Sigmoid colon (tissue), 4 donors: ENCODE results near the gene TUG1.

Source experiments
- EP300 ChIP-seq, 4 donors: sonication (generic); formaldehyde crosslinking; IDR thresholded peaks; one replicate each; pipeline ENCODE4 v1.6.1; 2017; ENCODE audit warnings: antibody characterized with exemption in 4 of 4
- POLR2A ChIP-seq, 2 donors: fragments of 450-650 bp; IDR thresholded peaks; one replicate each; pipeline ENCODE4 v1.6.1; 2016; ENCODE audit warnings: antibody characterized with exemption in 2 of 2, mild to moderate bottlenecking in 2 of 2, moderate library complexity in 2 of 2
- POLR2AphosphoS5 ChIP-seq, 4 donors: sonication (generic); formaldehyde crosslinking; IDR thresholded peaks; one replicate each; pipeline ENCODE4 v1.6.1; 2017; ENCODE audit warnings: antibody characterized with exemption in 4 of 4
- TF ChIP-seq, protein P1 (sequence below), 4 experiments: fragments of 450-650 bp in 3 of 4; fragments of 200-600 bp in 1 of 4; IDR thresholded peaks; one replicate each; pipeline ENCODE4 v1.5.1; 2016 to 2019; ENCODE audit warnings: antibody characterized with exemption in 4 of 4, mild to moderate bottlenecking in 3 of 4, moderate library complexity in 2 of 4

DNA sequence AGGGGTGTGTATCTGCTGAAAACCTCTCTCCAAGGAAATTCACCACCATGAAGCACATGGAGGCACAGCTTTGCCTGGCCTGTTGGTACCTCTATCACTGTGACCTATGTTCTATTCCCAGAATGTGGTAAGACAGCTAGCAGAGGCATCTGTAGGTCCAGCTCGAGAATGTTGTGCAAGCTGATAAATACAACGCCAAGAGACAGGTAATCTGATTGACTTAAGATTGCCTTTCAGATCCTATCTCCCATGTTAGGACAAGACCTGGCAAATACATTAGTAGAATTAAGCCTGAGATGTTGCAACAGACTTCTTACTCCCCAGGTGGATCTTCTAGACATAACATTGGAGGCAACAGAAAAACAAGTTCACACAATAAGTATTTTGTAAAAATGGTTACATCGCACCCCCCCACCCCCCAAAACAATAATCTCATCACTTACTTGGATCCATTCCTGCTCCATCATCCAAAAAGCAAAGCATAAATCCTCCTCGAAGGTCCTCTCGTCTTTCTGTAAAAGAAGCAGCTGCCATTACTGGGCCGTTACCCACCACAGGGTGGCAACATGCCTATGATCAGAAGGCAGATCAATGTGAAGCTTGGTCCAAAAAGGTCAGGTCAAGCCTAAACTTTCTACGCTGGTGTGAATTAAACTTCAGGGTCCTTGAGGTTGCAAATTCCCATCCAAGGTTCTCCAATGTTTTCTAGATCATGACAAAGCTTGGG lies 19.0 kb upstream of the TUG1 start:
- TF ChIP-seq, protein P1, sequence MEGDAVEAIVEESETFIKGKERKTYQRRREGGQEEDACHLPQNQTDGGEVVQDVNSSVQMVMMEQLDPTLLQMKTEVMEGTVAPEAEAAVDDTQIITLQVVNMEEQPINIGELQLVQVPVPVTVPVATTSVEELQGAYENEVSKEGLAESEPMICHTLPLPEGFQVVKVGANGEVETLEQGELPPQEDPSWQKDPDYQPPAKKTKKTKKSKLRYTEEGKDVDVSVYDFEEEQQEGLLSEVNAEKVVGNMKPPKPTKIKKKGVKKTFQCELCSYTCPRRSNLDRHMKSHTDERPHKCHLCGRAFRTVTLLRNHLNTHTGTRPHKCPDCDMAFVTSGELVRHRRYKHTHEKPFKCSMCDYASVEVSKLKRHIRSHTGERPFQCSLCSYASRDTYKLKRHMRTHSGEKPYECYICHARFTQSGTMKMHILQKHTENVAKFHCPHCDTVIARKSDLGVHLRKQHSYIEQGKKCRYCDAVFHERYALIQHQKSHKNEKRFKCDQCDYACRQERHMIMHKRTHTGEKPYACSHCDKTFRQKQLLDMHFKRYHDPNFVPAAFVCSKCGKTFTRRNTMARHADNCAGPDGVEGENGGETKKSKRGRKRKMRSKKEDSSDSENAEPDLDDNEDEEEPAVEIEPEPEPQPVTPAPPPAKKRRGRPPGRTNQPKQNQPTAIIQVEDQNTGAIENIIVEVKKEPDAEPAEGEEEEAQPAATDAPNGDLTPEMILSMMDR (IDR thresholded peaks at IDR 0.05) = no peak
- no peak for TF ChIP-seq POLR2A (IDR thresholded peaks at IDR 0.05)
- TF ChIP-seq EP300 (IDR thresholded peaks at IDR 0.05) = no peak
- no peak for TF ChIP-seq POLR2AphosphoS5 (IDR thresholded peaks at IDR 0.05)
